Epithelial cell of proximal tubule (primary cell): ENCODE measurements around the gene SLC12A8. TPM values are rescaled to one million over a fixed set of nuclear protein-coding genes. Genes with fewer than 3 reads are reported as not detected.

Source experiments
- DNase-seq: peaks from one replicate; pipeline ENCODE4 v3.0.0-alpha.2; 2011; ENCODE audit warnings: low read depth
- H3K4me3 ChIP-seq: 2 replicates; pipeline ENCODE4 v1.5.1; 2011; ENCODE audit warnings: low read depth, mild to moderate bottlenecking, low read length
- total RNA-seq: library from RNA; depleted of rRNA; stranded (reverse); fragments of >200 nt; gene quantifications from 2 replicates; pipeline ENCODE4 v1.2.3, GENCODE V29; 2015
- TF ChIP-seq, protein P1 (sequence below): conservative IDR thresholded peaks from 2 replicates; pipeline ENCODE4 v1.5.1; 2012; ENCODE audit warnings: low read depth, mild to moderate bottlenecking, low read length

SLC12A8 gene
- total RNA-seq, 1 donor from 2014 or later = 17.9 TPM

DNA sequence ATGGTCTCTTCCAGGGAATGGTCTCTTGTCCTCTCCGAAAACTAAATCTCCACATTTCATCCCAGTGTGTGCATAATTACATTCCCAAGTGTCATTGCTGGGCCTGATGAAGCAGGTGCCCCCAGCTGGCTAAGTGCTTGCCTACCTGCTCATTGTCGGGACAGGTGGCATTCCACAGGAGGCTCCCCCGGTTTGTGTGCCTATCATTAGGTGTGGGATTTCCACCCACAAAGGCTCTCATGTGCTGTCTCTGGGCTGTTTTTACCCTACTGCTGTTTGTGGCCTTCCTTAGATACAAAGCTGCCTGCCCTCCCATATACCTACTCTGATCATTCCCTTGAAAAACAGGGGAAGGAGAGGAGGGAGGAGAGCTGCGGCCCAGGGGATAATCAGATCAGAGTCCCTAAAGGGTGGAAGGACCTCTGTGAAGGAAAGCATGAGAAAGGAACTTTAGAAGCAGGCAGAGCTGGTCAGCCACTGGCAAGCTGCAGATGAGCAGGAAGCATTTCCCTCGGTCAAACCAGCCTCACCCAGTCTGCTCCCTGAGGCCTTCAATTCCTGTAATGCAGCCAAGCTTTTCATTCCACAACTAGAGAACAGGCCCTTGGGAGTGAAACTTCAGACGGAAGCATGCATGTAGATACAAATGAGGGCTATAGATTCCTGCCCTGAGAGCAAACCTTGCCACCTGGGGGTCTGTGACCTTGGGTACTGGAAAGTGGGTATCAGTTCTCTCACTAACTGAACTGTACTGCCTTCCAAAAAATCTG is 96.1 kb downstream of the SLC12A8 start:
- TF ChIP-seq, protein P1, sequence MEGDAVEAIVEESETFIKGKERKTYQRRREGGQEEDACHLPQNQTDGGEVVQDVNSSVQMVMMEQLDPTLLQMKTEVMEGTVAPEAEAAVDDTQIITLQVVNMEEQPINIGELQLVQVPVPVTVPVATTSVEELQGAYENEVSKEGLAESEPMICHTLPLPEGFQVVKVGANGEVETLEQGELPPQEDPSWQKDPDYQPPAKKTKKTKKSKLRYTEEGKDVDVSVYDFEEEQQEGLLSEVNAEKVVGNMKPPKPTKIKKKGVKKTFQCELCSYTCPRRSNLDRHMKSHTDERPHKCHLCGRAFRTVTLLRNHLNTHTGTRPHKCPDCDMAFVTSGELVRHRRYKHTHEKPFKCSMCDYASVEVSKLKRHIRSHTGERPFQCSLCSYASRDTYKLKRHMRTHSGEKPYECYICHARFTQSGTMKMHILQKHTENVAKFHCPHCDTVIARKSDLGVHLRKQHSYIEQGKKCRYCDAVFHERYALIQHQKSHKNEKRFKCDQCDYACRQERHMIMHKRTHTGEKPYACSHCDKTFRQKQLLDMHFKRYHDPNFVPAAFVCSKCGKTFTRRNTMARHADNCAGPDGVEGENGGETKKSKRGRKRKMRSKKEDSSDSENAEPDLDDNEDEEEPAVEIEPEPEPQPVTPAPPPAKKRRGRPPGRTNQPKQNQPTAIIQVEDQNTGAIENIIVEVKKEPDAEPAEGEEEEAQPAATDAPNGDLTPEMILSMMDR = no peak
- DNase-seq = peak; percentile 63
- H3K4me3 ChIP-seq = no peak overlapping the region

DNA sequence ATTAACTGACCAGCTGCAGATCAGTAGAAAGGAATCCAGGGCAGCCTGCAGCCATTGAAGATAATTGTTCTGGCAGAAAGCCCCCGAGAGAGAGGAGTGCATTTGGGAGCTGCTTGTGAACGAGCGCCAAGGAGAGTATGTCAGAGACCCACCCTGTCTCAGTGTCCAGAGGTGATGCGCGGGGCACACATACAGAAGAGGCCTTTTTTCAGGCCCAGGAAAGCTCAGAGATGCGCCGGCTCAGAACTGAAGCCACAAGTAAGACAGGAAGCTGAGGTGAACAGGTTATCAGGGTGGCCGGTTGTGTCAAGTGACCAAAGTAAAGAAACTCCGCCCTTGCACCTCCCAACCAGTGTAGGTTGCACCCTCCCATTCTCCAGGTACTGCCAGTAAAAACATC is 96.9 kb downstream of the SLC12A8 start:
- no peak for DNase-seq
- TF ChIP-seq, protein P1 = no peak
- H3K4me3 ChIP-seq = no peak overlapping the region

DNA sequence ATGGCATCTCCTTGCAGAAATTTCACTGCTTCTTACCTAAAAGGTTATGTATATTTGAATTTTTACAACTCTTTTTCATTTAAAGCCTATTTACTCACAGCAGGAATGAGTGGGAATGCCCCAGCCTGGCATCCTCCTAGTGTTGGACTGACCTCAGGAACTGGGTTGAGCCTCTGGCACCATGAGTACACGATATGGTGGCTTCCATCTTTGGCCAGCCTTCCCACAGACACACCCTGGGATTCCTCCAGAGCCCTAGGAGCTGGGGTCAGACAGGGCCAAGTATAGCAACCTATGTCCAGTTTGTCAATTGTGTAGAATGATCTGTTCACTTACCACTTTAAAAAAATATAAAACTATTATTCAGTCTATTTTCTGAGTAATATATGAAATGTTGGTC is 99.6 kb downstream of the SLC12A8 start:
- no peak overlapping the region for H3K4me3 ChIP-seq
- DNase-seq = no peak
- TF ChIP-seq, protein P1 = no peak

DNA sequence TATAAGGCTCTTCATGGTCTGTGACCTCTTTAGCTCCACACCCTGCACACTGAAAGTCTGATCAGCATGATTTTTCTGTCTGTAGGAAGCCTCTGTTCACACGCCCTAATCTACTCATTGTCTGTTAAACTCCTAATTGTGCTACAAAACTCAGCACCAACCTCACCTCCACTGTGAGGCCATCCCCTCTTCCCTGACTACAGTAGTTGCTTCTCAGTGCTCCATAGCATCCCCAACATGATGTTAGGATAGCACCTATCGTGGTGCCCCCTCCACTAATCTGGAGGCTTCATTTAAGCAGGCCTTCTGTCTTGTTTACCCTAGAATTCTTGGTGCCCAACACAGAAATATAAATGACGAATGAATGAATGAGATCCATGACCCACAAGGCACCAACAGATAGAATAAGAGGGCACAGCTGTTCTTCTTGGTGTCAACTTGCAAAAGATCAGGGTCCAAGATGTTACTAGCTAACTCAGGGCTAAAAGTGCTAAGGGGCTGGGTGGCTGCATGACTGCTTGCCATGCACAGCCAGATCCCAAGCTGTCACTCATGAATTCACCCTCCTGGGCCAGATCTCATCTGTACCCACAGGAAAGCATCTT is 101.6 kb downstream of the SLC12A8 start:
- no peak for DNase-seq
- TF ChIP-seq, protein P1 = no peak
- H3K4me3 ChIP-seq = no peak overlapping the region

DNA sequence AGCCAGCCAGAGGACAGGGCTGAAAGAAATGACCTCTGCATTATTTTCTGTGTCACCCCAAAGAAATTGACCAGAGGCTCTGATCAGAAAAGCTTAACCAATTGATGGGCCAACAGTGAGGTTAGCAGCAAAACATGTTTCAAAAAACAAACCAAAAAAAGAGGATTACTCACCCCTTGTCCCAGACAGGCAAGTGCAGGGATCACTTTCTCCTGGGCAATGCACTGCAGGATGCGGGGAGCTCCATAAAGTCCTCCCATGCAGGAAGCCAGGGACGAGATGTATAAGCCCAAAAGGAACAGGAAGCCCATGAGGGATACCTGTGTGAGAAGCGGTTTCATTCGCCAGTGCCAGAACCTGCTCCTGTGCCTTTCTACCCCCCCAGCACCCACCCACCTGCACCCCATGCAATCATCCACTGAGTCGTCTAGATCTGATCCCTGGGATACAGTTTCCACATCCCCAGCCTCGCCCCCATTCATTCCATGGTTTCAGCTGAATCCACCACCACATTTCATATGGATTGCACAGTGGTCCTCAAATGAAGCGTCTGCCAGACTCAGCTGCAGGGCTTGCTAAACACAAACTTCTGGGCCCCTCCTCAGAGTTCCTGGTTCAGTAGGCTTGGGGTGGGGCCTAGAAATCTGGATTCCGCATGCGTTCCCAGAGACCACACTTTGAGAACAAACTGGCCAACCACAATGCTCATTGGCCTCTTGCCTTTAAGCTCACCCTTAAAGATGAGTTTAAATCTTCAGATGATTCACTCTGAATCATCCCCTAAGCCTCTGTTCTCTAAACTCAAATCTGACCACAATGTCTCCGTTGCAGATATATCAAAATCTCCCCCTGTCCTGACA is 102.3 kb downstream of the SLC12A8 start:
- H3K4me3 ChIP-seq = no peak overlapping the region
- TF ChIP-seq, protein P1 = no peak
- peak; percentile 56 for DNase-seq

DNA sequence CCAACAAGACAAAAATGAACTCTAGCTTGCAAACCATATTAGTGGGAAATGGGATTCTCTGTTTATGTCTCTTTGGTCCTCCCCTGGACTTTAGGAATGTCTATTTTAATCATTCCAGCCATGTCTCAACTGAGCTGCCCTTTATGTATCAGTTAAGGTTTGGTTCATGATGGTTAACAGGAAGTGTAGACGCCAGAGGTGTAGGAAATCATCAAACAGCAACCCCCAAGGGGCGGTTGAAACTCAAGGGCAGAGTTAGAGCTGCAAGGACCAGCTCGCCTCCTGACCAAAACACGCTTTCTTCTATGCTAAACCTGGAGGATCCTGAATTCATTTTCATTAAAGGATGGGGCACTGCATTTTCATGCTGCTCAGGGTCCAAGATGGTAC is 103.0 kb downstream of the SLC12A8 start:
- TF ChIP-seq, protein P1 = no peak
- H3K4me3 ChIP-seq = no peak overlapping the region
- no peak for DNase-seq
